ENCODE measurements around the gene CTNNA3.
"Not testable (repeated sequence)": the region's sequence is repeated elsewhere in the genome, so short reads cannot be mapped to it uniquely, and the experiment has no call there.

CTNNA3 gene

DNA sequence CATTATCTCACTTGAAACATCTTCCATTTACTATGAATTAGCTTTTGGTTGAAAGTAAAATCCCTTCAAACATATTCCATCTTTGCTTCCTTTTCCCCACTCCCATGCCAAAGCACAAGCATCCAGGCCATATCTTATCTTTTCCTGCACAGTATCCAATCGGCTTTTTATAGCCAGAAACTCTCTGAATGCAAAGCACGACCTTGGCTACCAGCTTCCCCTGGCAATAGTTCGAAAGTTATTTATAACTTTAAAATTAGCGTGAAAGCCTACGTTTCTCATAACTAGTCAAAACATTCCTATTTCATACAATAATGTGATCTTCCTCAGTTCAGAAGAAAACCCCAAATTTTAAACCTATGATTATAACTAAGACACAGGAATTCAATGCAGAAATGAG, 440 bp downstream of the CTNNA3 start:
- Histone ChIP-seq H3K27me3 (ENCODE audit: control insufficient read depth, insufficient read depth, low read length) (peaks cover 21% of the 10 kb centered on the region), H3K4me3 (ENCODE audit: low read length) (no peak overlapping the region), H3K4me1 (ENCODE audit: control insufficient read depth, insufficient read depth, low read length) (no peaks in the 10 kb centered on the region), H3K36me3 (ENCODE audit: insufficient read depth, low read length) (no peaks in the 10 kb centered on the region), H3K4me2 (ENCODE audit: low read length) (no peak overlapping the region), H3K9me3 (replicated peaks; ENCODE audit: low read length) (no peaks in the 10 kb centered on the region), H3K9ac (ENCODE audit: low read depth, low read length) (no peak overlapping the region)

DNA sequence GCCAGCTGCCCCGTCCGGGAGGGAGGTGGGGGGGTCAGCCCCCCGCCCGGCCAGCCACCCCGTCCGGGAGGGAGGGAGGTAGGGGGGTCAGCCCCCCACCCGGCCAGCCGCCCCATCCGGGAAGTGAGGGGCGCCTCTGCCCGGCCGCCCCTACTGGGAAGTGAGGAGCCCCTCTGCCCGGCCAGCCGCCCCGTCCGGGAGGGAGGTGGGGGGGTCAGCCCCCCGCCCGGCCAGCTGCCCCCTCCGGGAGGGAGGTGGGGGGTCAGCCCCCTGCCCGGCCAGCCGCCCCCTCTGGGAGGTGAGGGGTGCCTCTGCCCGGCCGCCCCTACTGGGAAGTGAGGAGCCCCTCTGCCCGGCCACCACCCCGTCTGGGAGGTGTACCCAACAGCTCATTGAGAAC, 4.1 kb downstream of the CTNNA3 start:
- H3K9ac ChIP-seq (ENCODE audit: low read depth, low read length); H3K4me3 ChIP-seq (ENCODE audit: low read length); H3K36me3 ChIP-seq (ENCODE audit: insufficient read depth, low read length); H3K9me3 ChIP-seq (replicated peaks; ENCODE audit: low read length); H3K4me2 ChIP-seq (ENCODE audit: low read length); H3K4me1 ChIP-seq (ENCODE audit: control insufficient read depth, insufficient read depth, low read length): not testable (repeated sequence)
- peaks cover 20% of the 10 kb centered on the region for H3K27me3 ChIP-seq (ENCODE audit: control insufficient read depth, insufficient read depth, low read length)

DNA sequence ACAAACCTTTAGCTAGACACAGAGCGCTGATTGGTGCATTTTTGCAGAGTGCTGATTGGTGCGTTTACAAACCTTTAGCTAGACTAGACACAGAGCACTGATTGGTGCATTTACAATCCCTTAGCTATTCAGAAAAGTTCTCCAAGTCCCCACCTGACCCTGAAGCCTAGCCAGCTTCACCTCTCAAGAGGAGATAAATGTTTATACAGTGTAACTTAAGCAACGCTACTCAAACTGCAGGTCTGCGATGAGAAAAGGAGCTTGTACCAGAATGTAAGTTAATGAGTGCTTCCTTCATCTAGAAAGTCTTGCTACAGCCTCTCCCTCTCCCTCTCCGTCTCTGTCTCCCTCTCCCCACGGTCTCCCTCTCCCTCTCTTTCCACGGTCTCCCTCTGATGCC, 5.5 kb downstream of the CTNNA3 start:
- not testable (repeated sequence) for H3K4me1 ChIP-seq (ENCODE audit: control insufficient read depth, insufficient read depth, low read length); H3K9me3 ChIP-seq (replicated peaks; ENCODE audit: low read length); H3K4me3 ChIP-seq (ENCODE audit: low read length); H3K36me3 ChIP-seq (ENCODE audit: insufficient read depth, low read length); H3K9ac ChIP-seq (ENCODE audit: low read depth, low read length); H3K4me2 ChIP-seq (ENCODE audit: low read length); H3K27me3 ChIP-seq (ENCODE audit: control insufficient read depth, insufficient read depth, low read length)

DNA sequence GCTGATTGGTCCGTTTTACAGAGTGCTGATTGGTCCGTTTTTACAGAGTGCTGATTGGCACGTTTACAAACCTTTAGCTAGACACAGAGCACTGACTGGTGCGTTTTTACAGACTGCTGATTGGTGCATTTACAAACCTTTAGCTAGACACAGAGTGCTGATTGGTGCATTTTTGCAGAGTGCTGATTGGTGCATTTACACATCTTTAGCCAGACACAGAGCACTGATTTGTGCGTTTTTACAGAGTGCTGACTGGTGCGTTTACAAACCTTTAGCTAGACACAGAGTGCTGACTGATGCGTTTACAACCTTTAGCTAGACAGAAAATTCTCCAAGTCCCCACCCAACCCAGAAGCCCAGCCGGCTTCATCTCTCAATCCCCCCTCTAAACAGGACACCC, 11.9 kb downstream of the CTNNA3 start:
- H3K4me2 ChIP-seq (ENCODE audit: low read length); H3K27me3 ChIP-seq (ENCODE audit: control insufficient read depth, insufficient read depth, low read length); H3K9ac ChIP-seq (ENCODE audit: low read depth, low read length); H3K4me1 ChIP-seq (ENCODE audit: control insufficient read depth, insufficient read depth, low read length); H3K4me3 ChIP-seq (ENCODE audit: low read length); H3K9me3 ChIP-seq (replicated peaks; ENCODE audit: low read length); H3K36me3 ChIP-seq (ENCODE audit: insufficient read depth, low read length): not testable (repeated sequence)

DNA sequence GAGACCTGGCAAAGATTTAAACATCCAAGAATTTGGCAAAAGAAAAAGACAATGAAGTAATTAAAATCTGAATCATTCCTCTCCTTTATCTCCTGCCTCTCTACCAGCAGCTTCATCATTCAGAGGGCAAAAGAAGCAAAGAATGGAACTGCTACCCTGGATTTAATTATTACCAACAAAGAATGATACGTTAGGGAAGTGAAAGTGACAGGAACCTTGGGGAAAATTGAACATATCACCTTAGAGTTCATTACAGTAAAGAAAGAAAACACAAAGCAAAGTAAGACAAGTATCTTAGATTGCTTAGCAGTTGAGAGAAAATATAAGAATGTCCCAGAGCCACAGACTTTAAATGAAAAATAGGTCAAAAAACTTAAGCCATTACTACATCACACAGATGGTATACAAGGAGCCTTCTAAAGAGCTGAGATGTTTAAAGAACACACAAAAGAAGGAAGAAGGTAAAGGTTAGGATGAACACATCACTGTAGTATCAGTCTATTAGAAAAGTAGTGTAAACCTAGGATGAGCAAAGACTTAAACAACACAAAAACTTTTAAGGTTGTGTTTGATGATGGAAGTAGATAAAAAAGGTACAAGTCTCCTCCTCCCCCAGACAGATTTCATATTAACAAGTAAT, 17.5 kb downstream of the CTNNA3 start:
- Histone ChIP-seq H3K4me3 (ENCODE audit: low read length) (no peak overlapping the region), H3K4me1 (ENCODE audit: control insufficient read depth, insufficient read depth, low read length) (no peaks in the 10 kb centered on the region), H3K9ac (ENCODE audit: low read depth, low read length) (no peak overlapping the region), H3K27me3 (ENCODE audit: control insufficient read depth, insufficient read depth, low read length) (peaks cover 35% of the 10 kb centered on the region), H3K4me2 (ENCODE audit: low read length) (no peak overlapping the region), H3K9me3 (replicated peaks; ENCODE audit: low read length) (no peaks in the 10 kb centered on the region), H3K36me3 (ENCODE audit: insufficient read depth, low read length) (no peaks in the 10 kb centered on the region)

DNA sequence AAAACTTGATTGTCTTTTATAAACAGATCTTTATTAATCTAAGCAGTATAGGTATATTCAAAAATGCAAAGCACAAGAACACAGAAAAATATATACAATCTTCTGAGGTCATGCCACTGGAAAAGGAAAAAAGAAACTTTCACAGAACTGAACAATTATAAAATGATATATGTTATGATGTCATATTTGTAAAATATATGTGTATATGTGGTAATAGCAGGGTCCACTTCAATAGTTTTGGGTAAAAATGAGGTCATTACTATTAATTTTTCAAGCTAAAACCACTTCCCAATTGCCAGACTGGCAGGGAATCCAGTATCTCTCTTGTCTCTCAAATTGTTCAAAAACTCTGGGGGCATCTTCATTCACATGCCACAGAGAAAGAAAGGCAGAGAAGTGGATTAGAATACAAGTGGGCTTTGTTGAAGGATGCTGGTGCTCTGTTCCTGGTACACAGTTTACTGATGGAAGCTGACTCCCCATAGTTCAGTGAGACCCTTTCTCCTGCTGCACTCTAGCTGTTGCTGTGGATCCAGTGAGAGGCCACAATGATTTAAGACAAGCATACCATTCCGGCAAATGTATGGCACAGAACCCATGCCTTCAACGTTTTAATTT, 19.7 kb downstream of the CTNNA3 start:
- Histone ChIP-seq H3K9me3 (replicated peaks; ENCODE audit: low read length) (no peaks in the 10 kb centered on the region), H3K9ac (ENCODE audit: low read depth, low read length) (no peak overlapping the region), H3K4me3 (ENCODE audit: low read length) (no peak overlapping the region), H3K4me2 (ENCODE audit: low read length) (no peak overlapping the region), H3K36me3 (ENCODE audit: insufficient read depth, low read length) (no peaks in the 10 kb centered on the region), H3K27me3 (ENCODE audit: control insufficient read depth, insufficient read depth, low read length) (peaks cover 35% of the 10 kb centered on the region), H3K4me1 (ENCODE audit: control insufficient read depth, insufficient read depth, low read length) (no peaks in the 10 kb centered on the region)

DNA sequence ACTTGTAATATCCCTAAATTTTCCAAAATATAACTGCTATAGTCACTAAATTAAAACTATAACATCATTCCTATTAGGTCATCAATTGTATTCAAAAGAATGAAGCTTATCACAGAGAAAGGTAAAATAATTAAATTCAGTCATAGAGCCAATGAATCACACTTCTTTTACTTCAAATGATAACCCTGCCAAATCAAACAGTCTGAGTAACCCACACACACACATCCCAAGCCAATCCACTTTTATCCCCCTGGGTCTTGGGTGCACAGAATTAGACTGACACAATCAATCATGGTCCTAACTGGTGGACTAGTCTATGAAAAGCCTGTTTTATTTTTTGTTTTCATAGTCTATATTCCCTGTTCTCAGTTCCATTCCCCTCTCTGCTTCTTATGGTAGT, 25.6 kb downstream of the CTNNA3 start:
- Histone ChIP-seq H3K9ac (ENCODE audit: low read depth, low read length) (no peak overlapping the region), H3K4me3 (ENCODE audit: low read length) (no peak overlapping the region), H3K4me2 (ENCODE audit: low read length) (no peak overlapping the region), H3K9me3 (replicated peaks; ENCODE audit: low read length) (no peaks in the 10 kb centered on the region), H3K27me3 (ENCODE audit: control insufficient read depth, insufficient read depth, low read length) (peaks cover under 1% of the 10 kb centered on the region), H3K36me3 (ENCODE audit: insufficient read depth, low read length) (no peaks in the 10 kb centered on the region), H3K4me1 (ENCODE audit: control insufficient read depth, insufficient read depth, low read length) (no peaks in the 10 kb centered on the region)

DNA sequence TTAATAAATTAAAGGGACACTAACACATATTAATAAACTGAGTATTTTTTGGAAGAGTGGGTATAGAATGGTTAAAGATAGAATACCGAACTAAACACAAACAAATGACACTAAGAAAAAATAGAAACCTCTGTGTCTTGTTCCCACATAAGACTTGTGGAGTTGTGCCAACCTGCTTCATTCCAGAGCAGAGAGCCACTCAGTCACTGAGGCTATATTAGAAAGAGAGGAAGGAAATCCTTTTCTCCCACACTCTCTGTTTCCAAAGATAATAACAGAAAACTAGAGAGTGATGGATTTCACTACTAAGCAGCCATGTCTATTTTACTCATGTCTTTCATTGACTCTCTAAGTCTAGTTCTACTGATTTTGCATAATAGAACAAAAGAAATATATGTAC, 26.0 kb downstream of the CTNNA3 start:
- H3K4me2 ChIP-seq (ENCODE audit: low read length), result no peak overlapping the region
- no peak overlapping the region for H3K4me3 ChIP-seq (ENCODE audit: low read length)
- no peaks in the 10 kb centered on the region for H3K27me3 ChIP-seq (ENCODE audit: control insufficient read depth, insufficient read depth, low read length)

DNA sequence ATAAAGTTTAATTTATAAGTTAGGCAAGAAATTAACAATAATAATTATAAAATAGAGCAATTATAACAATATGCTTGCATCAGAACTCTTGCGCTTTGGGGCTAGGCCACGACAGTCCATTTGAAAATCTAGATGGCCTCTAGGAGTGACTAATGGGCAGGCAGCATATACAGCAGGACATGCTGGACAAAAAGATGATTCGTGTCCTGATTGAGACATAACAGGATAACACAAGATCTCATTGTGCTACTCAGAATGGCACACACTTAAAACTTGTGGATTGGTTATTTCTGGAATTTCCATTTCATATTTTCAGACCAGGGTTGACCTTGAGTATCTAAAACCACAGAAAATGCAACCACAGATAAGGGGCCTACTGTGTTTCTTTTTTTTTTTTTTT, 27.5 kb downstream of the CTNNA3 start:
- no peaks in the 10 kb centered on the region for H3K9me3 ChIP-seq (replicated peaks; ENCODE audit: low read length)
- H3K36me3 ChIP-seq (ENCODE audit: insufficient read depth, low read length), result no peaks in the 10 kb centered on the region
- no peak overlapping the region for H3K4me3 ChIP-seq (ENCODE audit: low read length)
- no peaks in the 10 kb centered on the region for H3K27me3 ChIP-seq (ENCODE audit: control insufficient read depth, insufficient read depth, low read length)
- H3K9ac ChIP-seq (ENCODE audit: low read depth, low read length), result no peak overlapping the region
- no peak overlapping the region for H3K4me2 ChIP-seq (ENCODE audit: low read length)
- peaks cover 3% of the 10 kb centered on the region for H3K4me1 ChIP-seq (ENCODE audit: control insufficient read depth, insufficient read depth, low read length)

More for the DNA sequence above, 26.0 kb downstream of the CTNNA3 start:
- Histone ChIP-seq H3K9me3 (replicated peaks; ENCODE audit: low read length) (no peaks in the 10 kb centered on the region), H3K9ac (ENCODE audit: low read depth, low read length) (no peak overlapping the region), H3K36me3 (ENCODE audit: insufficient read depth, low read length) (no peaks in the 10 kb centered on the region), H3K4me1 (ENCODE audit: control insufficient read depth, insufficient read depth, low read length) (no peaks in the 10 kb centered on the region)

DNA sequence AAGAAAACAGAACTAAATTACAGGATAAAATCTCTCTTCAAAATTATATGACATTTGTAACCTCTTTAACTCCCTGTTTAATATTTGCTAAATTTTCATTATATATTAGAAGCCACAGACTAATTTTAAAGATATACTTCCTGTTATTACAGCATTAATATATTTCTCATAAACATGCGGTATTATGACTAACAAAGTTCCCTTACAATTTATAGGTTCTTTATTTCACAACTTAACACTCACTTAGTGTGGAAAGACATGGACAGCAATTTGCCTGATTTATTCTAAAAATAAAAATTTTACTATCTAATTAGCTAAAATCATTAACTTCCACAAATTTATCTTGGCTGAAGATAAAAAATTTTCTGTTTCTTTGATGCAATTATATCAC, 29.0 kb downstream of the CTNNA3 start:
- Histone ChIP-seq H3K36me3 (ENCODE audit: insufficient read depth, low read length) (no peaks in the 10 kb centered on the region), H3K4me3 (ENCODE audit: low read length) (no peak overlapping the region), H3K4me2 (ENCODE audit: low read length) (no peak overlapping the region), H3K9ac (ENCODE audit: low read depth, low read length) (no peak overlapping the region), H3K4me1 (ENCODE audit: control insufficient read depth, insufficient read depth, low read length) (peaks cover 6% of the 10 kb centered on the region), H3K9me3 (replicated peaks; ENCODE audit: low read length) (no peaks in the 10 kb centered on the region), H3K27me3 (ENCODE audit: control insufficient read depth, insufficient read depth, low read length) (no peaks in the 10 kb centered on the region)

DNA sequence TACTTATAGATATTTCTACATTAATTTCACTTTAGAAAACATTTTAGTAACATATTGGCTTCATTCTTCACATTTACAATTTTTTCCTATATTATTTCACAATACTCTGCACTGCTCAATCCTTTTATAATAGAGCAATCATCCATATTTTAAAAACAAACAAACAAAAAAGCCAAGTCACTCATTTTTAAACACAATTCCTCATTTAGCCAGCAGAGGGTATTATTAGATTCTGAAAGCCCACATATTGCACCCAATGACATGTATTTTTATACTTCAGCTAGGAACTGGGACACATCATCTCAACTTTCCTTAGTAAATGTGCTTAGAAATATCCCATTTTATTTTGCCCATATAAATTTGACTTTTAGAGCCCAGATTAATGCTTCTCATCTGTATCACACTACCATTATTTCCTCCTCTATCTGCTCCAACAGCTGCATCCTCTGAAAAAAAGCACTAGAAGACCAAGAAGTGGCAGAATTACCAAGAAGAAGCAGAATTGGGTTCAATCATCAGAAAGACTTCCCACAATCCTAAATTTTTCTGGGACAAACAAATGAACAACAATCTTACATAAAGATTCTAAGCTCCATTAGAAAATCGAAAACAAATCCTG, 29.5 kb downstream of the CTNNA3 start:
- H3K4me3 ChIP-seq (ENCODE audit: low read length), result no peak overlapping the region
- H3K4me1 ChIP-seq (ENCODE audit: control insufficient read depth, insufficient read depth, low read length), result peaks cover 6% of the 10 kb centered on the region
- no peaks in the 10 kb centered on the region for H3K9me3 ChIP-seq (replicated peaks; ENCODE audit: low read length)
- no peak overlapping the region for H3K9ac ChIP-seq (ENCODE audit: low read depth, low read length)
- H3K4me2 ChIP-seq (ENCODE audit: low read length), result no peak overlapping the region
- no peaks in the 10 kb centered on the region for H3K27me3 ChIP-seq (ENCODE audit: control insufficient read depth, insufficient read depth, low read length)
- H3K36me3 ChIP-seq (ENCODE audit: insufficient read depth, low read length), result no peaks in the 10 kb centered on the region

DNA sequence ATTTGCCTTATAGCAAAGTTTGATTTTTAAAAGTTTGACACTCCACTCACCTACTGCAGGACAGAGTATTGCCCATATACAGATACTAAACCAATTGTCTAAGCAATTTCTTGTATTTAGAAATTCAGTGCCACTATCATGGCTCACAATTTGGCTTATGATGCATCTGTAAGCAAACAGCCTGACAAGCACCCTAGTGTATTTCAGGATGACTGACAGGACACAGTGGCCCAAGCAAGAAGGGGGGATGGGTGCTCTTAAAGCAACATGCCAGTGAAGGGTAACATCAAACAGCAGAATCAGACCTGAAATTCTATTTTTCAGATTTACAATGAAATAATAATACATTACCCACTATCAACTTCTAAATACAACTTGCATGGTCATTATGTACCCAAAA, 30.5 kb downstream of the CTNNA3 start:
- H3K4me1 ChIP-seq (ENCODE audit: control insufficient read depth, insufficient read depth, low read length), result peaks cover 6% of the 10 kb centered on the region
- no peak overlapping the region for H3K9ac ChIP-seq (ENCODE audit: low read depth, low read length)
- H3K36me3 ChIP-seq (ENCODE audit: insufficient read depth, low read length), result no peaks in the 10 kb centered on the region
- no peak overlapping the region for H3K4me3 ChIP-seq (ENCODE audit: low read length)
- H3K9me3 ChIP-seq (replicated peaks; ENCODE audit: low read length), result no peaks in the 10 kb centered on the region
- H3K27me3 ChIP-seq (ENCODE audit: control insufficient read depth, insufficient read depth, low read length), result no peaks in the 10 kb centered on the region
- no peak overlapping the region for H3K4me2 ChIP-seq (ENCODE audit: low read length)

Measured in skeletal muscle satellite cell (primary cell).